ENCODE results near the gene APOBEC3F. TPM values are rescaled to one million over a fixed set of nuclear protein-coding genes. Genes with fewer than 3 reads are reported as not detected.

Gene APOBEC3F
- total and polyA plus RNA-seq, 2 of the 13 experiments (the other 11 are each of a cell fraction or from before 2014, with no cell fraction given) = 2.9 to 3.7 TPM

DNA sequence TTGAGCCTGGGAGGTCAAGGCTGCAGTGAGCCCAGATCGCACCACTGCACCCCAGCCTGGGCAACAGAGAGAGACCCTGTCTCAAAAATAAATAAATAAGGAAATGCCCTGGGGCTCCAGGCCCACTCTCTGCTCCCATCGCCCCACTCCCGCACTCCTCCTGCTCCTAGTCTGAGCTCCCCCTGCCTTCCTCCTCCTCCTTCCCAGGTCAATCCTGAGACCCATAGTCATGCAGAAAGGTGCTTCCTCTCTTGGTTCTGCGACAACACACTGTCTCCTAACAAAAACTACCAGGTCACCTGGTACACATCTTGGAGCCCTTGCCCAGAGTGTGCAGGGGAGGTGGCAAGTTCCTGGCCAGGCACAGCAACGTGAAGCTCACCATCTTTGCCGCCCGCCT, 29.5 kb downstream of the APOBEC3F start:
- ChIA-PET CTCF (ENCODE audit: low intra/inter-chr PET ratio, low total read pairs) (no interaction called here), POLR2A (no interaction called here)
- H3K4me2 ChIP-seq (ENCODE audit: low read depth, low read length) = no peak overlapping the region
- no peak overlapping the region for H3K4me3 ChIP-seq (replicated peaks in 1 of 3; ENCODE audit: insufficient read depth in 1 of 3, low read depth in 2 of 3, low read length in 3 of 3)
- no TSS peak for BruUV-seq (replicated peaks)
- H3K9ac ChIP-seq (ENCODE audit: insufficient read depth, low read depth, low read length) = no peak overlapping the region
- no peak for ATAC-seq
- H3K4me1 ChIP-seq (ENCODE audit: insufficient read depth, low read length) = peaks cover 10% of the 10 kb centered on the region
- in situ Hi-C loops (cut with HindIII; ENCODE audit: extremely low pct_ligation_motif_present, low pct_unique_long_range_greater_than_20kb) (no loop called here), intact Hi-C loops (cut with micrococcal nuclease; ENCODE audit: unreplicated experiment) (no loop called here)
- no peaks in the 10 kb centered on the region for H3K9me3 ChIP-seq (ENCODE audit: low read length)
- 72% methylated on average over 7 of the region's 7 CpGs for WGBS (ENCODE audit: low lambda C conversion rate)
- no peak for DNase-seq (ENCODE audit: low spot score)
- no peak for FAIRE-seq
- no peak overlapping the region for H3K27ac ChIP-seq (ENCODE audit: extremely low read length, insufficient read depth, low read length)
- H3K27me3 ChIP-seq (ENCODE audit: control insufficient read depth in 1 of 2, insufficient read depth in 2 of 2, low read length in 2 of 2) = peaks cover 0 to 10% of the 10 kb centered on the region in 2 experiments; a peak in 3 of 5 replicates
- no peak overlapping the region for H2AFZ ChIP-seq (ENCODE audit: low read length)
- no peaks in the 10 kb centered on the region for H4K20me1 ChIP-seq (ENCODE audit: insufficient read depth, low read length)
- no peak for TF ChIP-seq ZNF713 (CRISPR knock-in tag; IDR thresholded peaks at IDR 0.05)
- TF ChIP-seq, protein P1, sequence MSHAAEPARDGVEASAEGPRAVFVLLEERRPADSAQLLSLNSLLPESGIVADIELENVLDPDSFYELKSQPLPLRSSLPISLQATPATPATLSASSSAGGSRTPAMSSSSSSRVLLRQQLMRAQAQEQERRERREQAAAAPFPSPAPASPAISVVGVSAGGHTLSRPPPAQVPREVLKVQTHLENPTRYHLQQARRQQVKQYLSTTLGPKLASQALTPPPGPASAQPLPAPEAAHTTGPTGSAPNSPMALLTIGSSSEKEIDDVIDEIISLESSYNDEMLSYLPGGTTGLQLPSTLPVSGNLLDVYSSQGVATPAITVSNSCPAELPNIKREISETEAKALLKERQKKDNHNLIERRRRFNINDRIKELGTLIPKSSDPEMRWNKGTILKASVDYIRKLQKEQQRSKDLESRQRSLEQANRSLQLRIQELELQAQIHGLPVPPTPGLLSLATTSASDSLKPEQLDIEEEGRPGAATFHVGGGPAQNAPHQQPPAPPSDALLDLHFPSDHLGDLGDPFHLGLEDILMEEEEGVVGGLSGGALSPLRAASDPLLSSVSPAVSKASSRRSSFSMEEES (CRISPR knock-in tag; IDR thresholded peaks at IDR 0.05) = no peak
- TF ChIP-seq, protein P2, sequence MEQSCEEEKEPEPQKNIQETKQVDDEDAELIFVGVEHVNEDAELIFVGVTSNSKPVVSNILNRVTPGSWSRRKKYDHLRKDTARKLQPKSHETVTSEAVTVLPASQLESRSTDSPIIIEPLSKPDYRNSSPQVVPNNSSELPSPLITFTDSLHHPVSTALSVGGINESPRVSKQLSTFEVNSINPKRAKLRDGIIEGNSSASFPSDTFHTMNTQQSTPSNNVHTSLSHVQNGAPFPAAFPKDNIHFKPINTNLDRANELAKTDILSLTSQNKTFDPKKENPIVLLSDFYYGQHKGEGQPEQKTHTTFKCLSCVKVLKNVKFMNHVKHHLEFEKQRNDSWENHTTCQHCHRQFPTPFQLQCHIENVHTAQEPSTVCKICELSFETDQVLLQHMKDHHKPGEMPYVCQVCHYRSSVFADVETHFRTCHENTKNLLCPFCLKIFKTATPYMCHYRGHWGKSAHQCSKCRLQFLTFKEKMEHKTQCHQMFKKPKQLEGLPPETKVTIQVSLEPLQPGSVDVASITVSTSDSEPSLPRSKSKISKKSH (CRISPR knock-in tag; IDR thresholded peaks at IDR 0.05; ENCODE audit: borderline replicate concordance) = no peak
- no peak for TF ChIP-seq ZFX (CRISPR knock-in tag; IDR thresholded peaks at IDR 0.05; ENCODE audit: low read depth)
- no peak for TF ChIP-seq ZNF274 (CRISPR knock-in tag; IDR thresholded peaks at IDR 0.05)
- TF ChIP-seq, protein P3, sequence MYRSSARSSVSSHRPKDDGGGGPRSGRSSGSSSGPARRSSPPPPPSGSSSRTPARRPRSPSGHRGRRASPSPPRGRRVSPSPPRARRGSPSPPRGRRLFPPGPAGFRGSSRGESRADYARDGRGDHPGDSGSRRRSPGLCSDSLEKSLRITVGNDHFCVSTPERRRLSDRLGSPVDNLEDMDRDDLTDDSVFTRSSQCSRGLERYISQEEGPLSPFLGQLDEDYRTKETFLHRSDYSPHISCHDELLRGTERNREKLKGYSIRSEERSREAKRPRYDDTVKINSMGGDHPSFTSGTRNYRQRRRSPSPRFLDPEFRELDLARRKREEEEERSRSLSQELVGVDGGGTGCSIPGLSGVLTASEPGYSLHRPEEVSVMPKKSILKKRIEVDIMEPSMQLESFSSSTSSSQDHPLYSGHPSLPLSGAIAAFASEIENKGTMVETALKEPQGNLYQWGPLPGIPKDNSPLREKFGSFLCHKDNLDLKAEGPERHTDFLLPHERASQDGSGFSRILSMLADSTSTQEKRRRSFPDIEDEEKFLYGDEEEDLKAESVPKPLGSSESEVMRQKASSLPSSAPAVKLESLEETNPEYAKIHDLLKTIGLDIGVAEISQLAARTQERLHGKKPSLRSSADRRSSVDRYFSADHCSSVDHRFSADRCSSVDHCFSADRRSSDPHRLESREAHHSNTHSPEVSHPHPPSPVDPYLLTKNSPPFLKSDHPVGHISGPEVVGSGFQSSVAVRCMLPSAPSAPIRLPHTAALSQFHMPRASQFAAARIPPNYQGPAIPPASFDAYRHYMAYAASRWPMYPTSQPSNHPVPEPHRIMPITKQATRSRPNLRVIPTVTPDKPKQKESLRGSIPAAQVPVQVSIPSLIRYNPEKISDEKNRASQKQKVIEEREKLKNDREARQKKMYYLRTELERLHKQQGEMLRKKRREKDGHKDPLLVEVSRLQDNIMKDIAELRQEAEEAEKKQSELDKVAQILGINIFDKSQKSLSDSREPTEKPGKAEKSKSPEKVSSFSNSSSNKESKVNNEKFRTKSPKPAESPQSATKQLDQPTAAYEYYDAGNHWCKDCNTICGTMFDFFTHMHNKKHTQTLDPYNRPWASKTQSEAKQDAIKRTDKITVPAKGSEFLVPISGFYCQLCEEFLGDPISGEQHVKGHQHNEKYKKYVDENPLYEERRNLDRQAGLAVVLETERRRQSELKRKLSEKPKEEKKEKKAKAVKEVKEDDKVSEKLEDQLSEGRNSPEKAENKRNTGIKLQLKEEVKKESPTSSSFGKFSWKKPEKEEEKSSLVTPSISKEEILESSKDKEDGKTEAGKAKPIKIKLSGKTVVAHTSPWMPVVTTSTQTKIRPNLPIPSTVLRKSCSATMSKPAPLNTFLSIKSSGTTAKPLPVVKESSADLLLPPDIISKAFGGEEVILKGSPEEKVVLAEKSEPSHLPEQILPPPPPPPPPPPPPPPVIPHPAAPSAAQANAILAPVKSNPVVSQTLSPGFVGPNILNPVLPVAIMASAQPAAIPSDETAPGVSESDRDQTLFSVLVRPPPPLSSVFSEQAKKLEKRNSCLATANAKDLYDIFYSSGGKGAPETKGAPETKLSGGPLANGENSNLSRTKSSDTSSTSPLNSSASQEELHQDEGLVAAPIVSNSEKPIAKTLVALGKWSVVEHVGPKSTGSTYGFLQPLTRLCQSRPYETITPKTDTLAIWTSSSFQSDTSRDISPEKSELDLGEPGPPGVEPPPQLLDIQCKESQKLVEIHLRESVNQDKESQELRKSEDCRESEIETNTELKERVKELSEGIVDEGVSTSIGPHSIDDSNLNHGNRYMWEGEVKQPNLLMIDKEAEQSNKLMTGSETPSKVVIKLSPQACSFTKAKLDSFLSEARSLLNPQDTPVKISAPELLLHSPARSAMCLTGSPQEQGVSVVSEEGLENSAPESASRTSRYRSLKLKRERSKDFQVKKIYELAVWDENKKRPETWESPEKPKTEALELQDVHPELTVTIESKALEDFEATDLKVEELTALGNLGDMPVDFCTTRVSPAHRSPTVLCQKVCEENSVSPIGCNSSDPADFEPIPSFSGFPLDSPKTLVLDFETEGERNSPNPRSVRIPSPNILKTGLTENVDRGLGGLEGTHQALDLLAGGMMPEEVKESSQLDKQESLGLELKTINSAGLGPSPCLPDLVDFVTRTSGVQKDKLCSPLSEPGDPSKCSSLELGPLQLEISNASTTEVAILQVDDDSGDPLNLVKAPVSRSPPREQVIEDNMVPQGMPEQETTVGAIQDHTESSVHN (CRISPR knock-in tag; IDR thresholded peaks at IDR 0.05) = no peak
- TF ChIP-seq MTA3 (CRISPR knock-in tag; IDR thresholded peaks at IDR 0.05) = no peak
- TF ChIP-seq PCBP1 (IDR thresholded peaks at IDR 0.05; ENCODE audit: borderline replicate concordance, low read depth, low read length) = no peak
- no peaks in the 10 kb centered on the region for H3K36me3 ChIP-seq (replicated peaks in 1 of 2; ENCODE audit: control insufficient read depth in 1 of 2, insufficient read depth in 2 of 2, low read length in 2 of 2)
- no peaks in the 10 kb centered on the region for H3K79me2 ChIP-seq (ENCODE audit: insufficient read depth, low read length)
